ENCODE data around the gene DDIAS.

- TF ChIP-seq MAX (IDR thresholded peaks at IDR 0.05) (no peak), SP1 (IDR thresholded peaks at IDR 0.05; ENCODE audit: low read depth) (no peak)
Observed at GRCh38 chr11:82862379-82862778, 39.2 kb upstream of the DDIAS start.

Data from HCT116 (cell line).